HepG2 (cell line): ENCODE results near the gene SKIL. TPM values are rescaled to one million over a fixed set of nuclear protein-coding genes. Genes with fewer than 3 reads are reported as not detected.

Experiments used
- ATAC-seq: fragments of 200-7000 bp; cut with Tn5 transposase; 3 replicates; pipeline ENCODE4 v1.9.1; 2020; ENCODE audit warnings: mild to moderate bottlenecking, moderate library complexity
- BruUV-seq: library from RNA; stranded (reverse); fragments of 400-500 nt; replicated peaks from 2 replicates; lab custom pipeline; 2021; lab: Mats Ljungman, UMichigan
- CTCF ChIA-PET: fragments of 300-600 bp; formaldehyde crosslinking; extraction: SDS; loops from one replicate; lab custom pipeline; 2021; ENCODE audit warnings: low total read pairs, inconsistent platforms, low intra/inter-chr PET ratio; lab: Yijun Ruan, JAX
- POLR2A ChIA-PET: fragments of 350-600 bp; sonication (Branson Sonifier 250); formaldehyde crosslinking; loops from one replicate; lab custom pipeline; 2020; ENCODE audit warnings: antibody characterized with exemption, inconsistent platforms; lab: Yijun Ruan, JAX
- DNase-seq: peaks from one replicate; pipeline ENCODE4 v3.0.0-alpha.2; 2015; ENCODE audit warnings: low spot score
- FAIRE-seq: peaks from 3 replicates; lab custom pipeline; 2011; peaks lifted over from hg19 to GRCh38; lab: Jason Lieb, UNC
- H2AFZ ChIP-seq: one replicate; pipeline ENCODE4 v1.6.1; 2011; ENCODE audit warnings: low read length, inconsistent platforms
- H3K27ac ChIP-seq: fragments of 300-600 bp; 3 replicates; pipeline ENCODE4 v1.8.0; 2011; ENCODE audit warnings: mixed run types, mild to moderate bottlenecking, mixed read lengths, low read length, inconsistent platforms; ENCODE audit not compliant: insufficient read depth; ENCODE audit errors: extremely low read length
- H3K27me3 ChIP-seq, 2 experiments: fragments of 200-600 bp in 1 of 2; 2 replicates in 1 of 2; 3 replicates in 1 of 2; pipeline versions ENCODE4 v1.6.0 to v1.8.0; 2011; ENCODE audit warnings: low read length in 2 of 2, mild to moderate bottlenecking in 2 of 2, moderate library complexity in 2 of 2, inconsistent platforms in 1 of 2; ENCODE audit not compliant: insufficient read depth in 2 of 2, control insufficient read depth in 1 of 2
- H3K36me3 ChIP-seq, 2 experiments: fragments of 200-600 bp in 1 of 2; replicated peaks in 1 of 2; 2 replicates in 1 of 2; 3 replicates in 1 of 2; pipeline versions ENCODE4 v1.5.1 to v1.8.0; 2011; ENCODE audit warnings: low read length in 2 of 2, inconsistent platforms in 1 of 2; ENCODE audit not compliant: insufficient read depth in 2 of 2, control insufficient read depth in 1 of 2
- H3K4me1 ChIP-seq: 2 replicates; pipeline ENCODE4 v1.5.1; 2012; ENCODE audit warnings: low read length, inconsistent platforms; ENCODE audit not compliant: insufficient read depth
- H3K4me2 ChIP-seq: 2 replicates; pipeline ENCODE4 v1.6.0; 2011; ENCODE audit warnings: low read depth, low read length, inconsistent platforms
- H3K4me3 ChIP-seq, 3 experiments: fragments of 200-600 bp in 1 of 3; sonication (generic), shearing (Covaris generic) in 1 of 3; replicated peaks in 1 of 3; 2 replicates each; pipeline ENCODE4 v1.5.1; 2011 to 2016; ENCODE audit warnings: low read length in 3 of 3, inconsistent platforms in 2 of 3, low read depth in 2 of 3, mild to moderate bottlenecking in 2 of 3, control low read depth in 1 of 3, mixed read lengths in 1 of 3; ENCODE audit not compliant: insufficient read depth in 1 of 3
- H3K79me2 ChIP-seq: one replicate; pipeline ENCODE4 v1.6.1; 2011; ENCODE audit warnings: low read length, inconsistent platforms; ENCODE audit not compliant: insufficient read depth
- H3K9ac ChIP-seq: 2 replicates; pipeline ENCODE4 v1.6.0; 2011; ENCODE audit warnings: mild to moderate bottlenecking, low read depth, low read length, inconsistent platforms; ENCODE audit not compliant: insufficient read depth
- H3K9me3 ChIP-seq: 2 replicates; pipeline ENCODE4 v1.5.1; 2012; ENCODE audit warnings: mild to moderate bottlenecking, low read length
- H4K20me1 ChIP-seq: 2 replicates; pipeline ENCODE4 v1.6.0; 2011; ENCODE audit warnings: inconsistent platforms, mild to moderate bottlenecking, low read length, moderate library complexity; ENCODE audit not compliant: insufficient read depth
- FOXA1 ChIP-seq, 2 experiments: fragments of 450-650 bp in 1 of 2; sonication (generic) in 1 of 2; formaldehyde crosslinking in 1 of 2; IDR thresholded peaks; 2 replicates each; pipeline versions ENCODE4 v1.4.0 to v1.6.1; 2016 to 2020; ENCODE audit warnings: missing genetic modification reagents in 1 of 2
- JUND ChIP-seq: sonication (generic); formaldehyde crosslinking; IDR thresholded peaks from 2 replicates; pipeline ENCODE4 v1.8.0; 2022; ENCODE audit warnings: mild to moderate bottlenecking, missing genetic modification reagents
- MAFK ChIP-seq, 2 experiments: IDR thresholded peaks in 1 of 2; conservative IDR thresholded peaks in 1 of 2; 2 replicates each; pipeline ENCODE4 v1.6.1; 2011; ENCODE audit warnings: improper control_type of control experiment in 2 of 2, low read length in 2 of 2
- MAZ ChIP-seq, 2 experiments: sonication (generic) in 1 of 2; formaldehyde crosslinking in 1 of 2; IDR thresholded peaks; 2 replicates each; pipeline versions ENCODE4 v1.5.0 to v1.6.1; 2012 to 2020; ENCODE audit warnings: low read depth in 2 of 2, mild to moderate bottlenecking in 2 of 2, borderline replicate concordance in 1 of 2, improper control_type of control experiment in 1 of 2, low read length in 1 of 2, missing genetic modification reagents in 1 of 2, moderate library complexity in 1 of 2
- SMYD3 ChIP-seq: sonication (generic); formaldehyde crosslinking; IDR thresholded peaks from 2 replicates; pipeline ENCODE4 v1.8.1; 2023; ENCODE audit warnings: mild to moderate bottlenecking, missing genetic modification reagents
- STAT5B ChIP-seq: sonication (generic); formaldehyde crosslinking; IDR thresholded peaks from 2 replicates; pipeline ENCODE4 v1.4.0; 2020; ENCODE audit warnings: missing genetic modification reagents
- XBP1 ChIP-seq: sonication (generic); formaldehyde crosslinking; IDR thresholded peaks from 2 replicates; pipeline ENCODE4 v1.5.0; 2020; ENCODE audit warnings: missing genetic modification reagents
- ZNF136 ChIP-seq: sonication (generic); formaldehyde crosslinking; IDR thresholded peaks from 2 replicates; pipeline ENCODE4 v1.8.1; 2022; ENCODE audit warnings: low read depth, mild to moderate bottlenecking, moderate library complexity, missing genetic modification reagents
- ZNF468 ChIP-seq: sonication (generic); formaldehyde crosslinking; IDR thresholded peaks from 2 replicates; pipeline ENCODE4 v1.8.0; 2022; ENCODE audit warnings: mild to moderate bottlenecking, moderate library complexity, missing genetic modification reagents
- ZNF496 ChIP-seq: sonication (generic); formaldehyde crosslinking; IDR thresholded peaks from 2 replicates; pipeline ENCODE4 v1.8.1; 2023; ENCODE audit warnings: mild to moderate bottlenecking, moderate library complexity, missing genetic modification reagents; ENCODE audit not compliant: insufficient replicate concordance
- WGBS: methylation state at CpG from one replicate; pipeline ENCODE4 v1.1.6; 2017; ENCODE audit warnings: low lambda C conversion rate; 5-methylcytosine and 5-hydroxymethylcytosine counted together
- in situ Hi-C: cut with HindIII; loops from 2 replicates; pipeline ENCODE4 v1.10.0; 2017; ENCODE audit warnings: low pct_unique_long_range_greater_than_20kb; ENCODE audit not compliant: extremely low pct_ligation_motif_present
- intact Hi-C: fragments of 100-400 bp; cut with micrococcal nuclease; formaldehyde crosslinking; loops from one replicate; pipeline ENCODE4 v1.10.0; 2022; ENCODE audit not compliant: unreplicated experiment
- polyA plus RNA-seq, 8 experiments: library from polyadenylated mRNA; depleted of rRNA in 3 of 8; stranded (reverse) in 7 of 8; unstranded in 1 of 8; fragments of >200 nt; fragmentation: Illumina TruSeq in 4 of 8; extraction: Trizol in 4 of 8; gene quantifications; 2 replicates each; pipeline versions ENCODE4 v1.2.1 to v1.2.3, GENCODE V29; 2011 to 2016; ENCODE audit warnings: low read depth in 4 of 8, missing spikeins in 1 of 8, mixed read lengths in 1 of 8; ENCODE audit not compliant: insufficient read depth in 1 of 8
- total RNA-seq, 5 experiments: library from RNA; depleted of rRNA; stranded (reverse); fragments of >200 nt; fragmentation: Illumina TruSeq; extraction: Trizol; gene quantifications; 2 replicates each; pipeline ENCODE4 v1.2.3, GENCODE V29; 2016; ENCODE audit warnings: low read depth in 1 of 5
- TF ChIP-seq, protein P1 (sequence below): sonication (generic); formaldehyde crosslinking; IDR thresholded peaks from 2 replicates; pipeline ENCODE4 v1.4.0; 2020; ENCODE audit warnings: missing genetic modification reagents

Gene SKIL
- total and polyA plus RNA-seq, 2 of the 13 experiments (the other 11 are each of a cell fraction or from before 2014, with no cell fraction given), result 5.2 to 20.7 TPM

GRCh38 chr3:170322566-170323269 is 34.8 kb upstream of the SKIL start:
- POLR2A ChIA-PET, result no interaction called here
- TF ChIP-seq SMYD3 (CRISPR knock-in tag), result no peak
- peak in 1 of 2 experiments; percentile 22; a peak in 1 of 4 replicates for TF ChIP-seq MAFK (conservative IDR thresholded peaks at IDR 0.05 in 1 of 2, IDR thresholded peaks at IDR 0.05 in 1 of 2; ENCODE audit: low read length in 2 of 2)
- TF ChIP-seq, all 625 proteins: peak for 1
- peak overlapping the region; percentile 66 for H3K4me2 ChIP-seq
- no peak for FAIRE-seq
- no peaks in the 10 kb centered on the region for H3K36me3 ChIP-seq
- no peak overlapping the region for H3K27ac ChIP-seq
- H3K4me3 ChIP-seq, result no peak overlapping the region
- no peak overlapping the region for H3K9ac ChIP-seq
- no TSS peak for BruUV-seq
- no peaks in the 10 kb centered on the region for H3K9me3 ChIP-seq
- CTCF ChIA-PET, result no interaction called here
- in situ Hi-C loops, result loop anchor here (25.0 kb wide), 1 partner anchor 490 kb away; no protein-coding TSS in a partner anchor
- H4K20me1 ChIP-seq, result no peaks in the 10 kb centered on the region
- intact Hi-C loops, result no loop called here
- no peak overlapping the region for H2AFZ ChIP-seq
- no peaks in the 10 kb centered on the region for H3K27me3 ChIP-seq
- no peak for DNase-seq
- H3K4me1 ChIP-seq, result peaks cover 19% of the 10 kb centered on the region
- ATAC-seq, result no peak
- H3K79me2 ChIP-seq, result no peaks in the 10 kb centered on the region
- 77% methylated on average over 10 of the region's 10 CpGs for WGBS

- no peaks in the 10 kb centered on the region for H3K79me2 ChIP-seq
- in situ Hi-C loops (loop anchor here (25.0 kb wide), 1 partner anchor 489 kb away; no protein-coding TSS in a partner anchor), intact Hi-C loops (no loop called here)
- POLR2A ChIA-PET, result interaction anchor here (1.7 kb wide), 1 partner anchor 33 kb away, joined by 8 read pairs; the partner anchor contains the start of gene SKIL
- 14% methylated on average over 6 of the region's 6 CpGs for WGBS
- H3K9me3 ChIP-seq, result no peaks in the 10 kb centered on the region
- no peak overlapping the region for H3K4me3 ChIP-seq
- FAIRE-seq, result peak; percentile 26
- no peaks in the 10 kb centered on the region for H4K20me1 ChIP-seq
- no peak overlapping the region for H3K27ac ChIP-seq
- ATAC-seq, result peak; percentile 88
- H3K4me1 ChIP-seq, result peaks cover 19% of the 10 kb centered on the region
- H2AFZ ChIP-seq, result no peak overlapping the region
- TF ChIP-seq JUND (no peak), FOXA1 (IDR thresholded peaks at IDR 0.05) (no peak), FOXA1 (CRISPR knock-in tag; IDR thresholded peaks at IDR 0.05) (no peak), MAZ (IDR thresholded peaks at IDR 0.05; ENCODE audit: borderline replicate concordance, low read depth, low read length) (no peak), MAZ (CRISPR knock-in tag; IDR thresholded peaks at IDR 0.05; ENCODE audit: low read depth) (no peak), ZNF136 (CRISPR knock-in tag) (no peak), ZNF496 (no peak), ZNF468 (no peak), STAT5B (CRISPR knock-in tag) (no peak), XBP1 (no peak)
- TF ChIP-seq, protein P1, sequence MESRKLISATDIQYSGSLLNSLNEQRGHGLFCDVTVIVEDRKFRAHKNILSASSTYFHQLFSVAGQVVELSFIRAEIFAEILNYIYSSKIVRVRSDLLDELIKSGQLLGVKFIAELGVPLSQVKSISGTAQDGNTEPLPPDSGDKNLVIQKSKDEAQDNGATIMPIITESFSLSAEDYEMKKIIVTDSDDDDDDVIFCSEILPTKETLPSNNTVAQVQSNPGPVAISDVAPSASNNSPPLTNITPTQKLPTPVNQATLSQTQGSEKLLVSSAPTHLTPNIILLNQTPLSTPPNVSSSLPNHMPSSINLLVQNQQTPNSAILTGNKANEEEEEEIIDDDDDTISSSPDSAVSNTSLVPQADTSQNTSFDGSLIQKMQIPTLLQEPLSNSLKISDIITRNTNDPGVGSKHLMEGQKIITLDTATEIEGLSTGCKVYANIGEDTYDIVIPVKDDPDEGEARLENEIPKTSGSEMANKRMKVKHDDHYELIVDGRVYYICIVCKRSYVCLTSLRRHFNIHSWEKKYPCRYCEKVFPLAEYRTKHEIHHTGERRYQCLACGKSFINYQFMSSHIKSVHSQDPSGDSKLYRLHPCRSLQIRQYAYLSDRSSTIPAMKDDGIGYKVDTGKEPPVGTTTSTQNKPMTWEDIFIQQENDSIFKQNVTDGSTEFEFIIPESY, result no peak
- no peaks in the 10 kb centered on the region for H3K27me3 ChIP-seq
- no peaks in the 10 kb centered on the region for H3K36me3 ChIP-seq
- CTCF ChIA-PET, result no interaction called here
- no peak overlapping the region for H3K9ac ChIP-seq
- DNase-seq, result peak; percentile 28
- no TSS peak for BruUV-seq
- peak overlapping the region; percentile 66 for H3K4me2 ChIP-seq
Observed at GRCh38 chr3:170323331-170323730, 34.2 kb upstream of the SKIL start.
